HCT116 (cell line): ENCODE results near the gene LDB2. TPM values are rescaled to one million over a fixed set of nuclear protein-coding genes. Genes with fewer than 3 reads are reported as not detected.

Experiments
- ATAC-seq: fragments of 200-7000 bp; cut with Tn5 transposase; 2 replicates; pipeline ENCODE4 v1.9.1; 2020; ENCODE audit warnings: mild to moderate bottlenecking, moderate library complexity
- BruUV-seq: library from RNA; stranded (reverse); fragments of 400-500 nt; replicated peaks from 2 replicates; lab custom pipeline; 2021; lab: Mats Ljungman, UMichigan
- CTCF ChIA-PET: fragments of 300-600 bp; sonication (Branson Sonifier 250); formaldehyde crosslinking; loops from one replicate; lab custom pipeline; 2021; ENCODE audit warnings: antibody characterized with exemption; lab: Charles Lee
- POLR2A ChIA-PET: fragments of 300-600, 350-600 bp; sonication (Branson Sonifier 250); formaldehyde crosslinking; loops from one replicate; lab custom pipeline; 2021; ENCODE audit warnings: antibody characterized with exemption; lab: Charles Lee
- RAD21 ChIA-PET, 2 experiments: fragments of 300-600 bp; sonication (Branson Sonifier 250); formaldehyde crosslinking; loops; one replicate each; lab custom pipeline; 2023; ENCODE audit warnings: low total read pairs in 2 of 2; ENCODE audit not compliant: uncharacterized antibody in 2 of 2, unreplicated experiment in 2 of 2, low non-redundant PET in 1 of 2; lab: Charles Lee
- DNase-seq: peaks from one replicate; pipeline ENCODE4 v3.0.0-alpha.2; 2010; ENCODE audit warnings: low read depth, low spot score
- H2AFZ ChIP-seq: fragments of 200-600 bp; shearing (Covaris generic), sonication (generic); 2 replicates; pipeline ENCODE4 v1.6.1; 2017; ENCODE audit warnings: low read depth, mixed run types, mixed read lengths, antibody characterized with exemption, low read length; ENCODE audit not compliant: poor library complexity, severe bottlenecking
- H3K27ac ChIP-seq: 2 replicates; pipeline ENCODE4 v1.5.1; 2012; ENCODE audit warnings: low read depth, low read length
- H3K27me3 ChIP-seq: fragments of 200-600 bp; sonication (generic); 2 replicates; pipeline ENCODE4 v1.6.1; 2016; ENCODE audit warnings: mixed run types, low read length, mixed read lengths; ENCODE audit not compliant: insufficient read depth
- H3K36me3 ChIP-seq, 2 experiments: fragments of 200-500 bp in 1 of 2; fragments of 200-600 bp in 1 of 2; sonication (Bioruptor generic) in 1 of 2; sonication (generic) in 1 of 2; 2 replicates each; pipeline versions ENCODE4 v1.5.1 to v1.6.1; 2014 to 2016; ENCODE audit warnings: low read length in 2 of 2, inconsistent platforms in 1 of 2, mixed read lengths in 1 of 2, mixed run types in 1 of 2; ENCODE audit not compliant: insufficient read depth in 2 of 2, control insufficient read depth in 1 of 2
- H3K4me1 ChIP-seq, 2 experiments: fragments of 200-600 bp in 1 of 2; sonication (generic) in 1 of 2; 2 replicates each; pipeline versions ENCODE4 v1.5.1 to v1.6.1; 2012 to 2017; ENCODE audit warnings: low read length in 2 of 2, inconsistent platforms in 1 of 2, mild to moderate bottlenecking in 1 of 2, mixed read lengths in 1 of 2, mixed run types in 1 of 2, moderate library complexity in 1 of 2; ENCODE audit not compliant: insufficient read depth in 2 of 2, control insufficient read depth in 1 of 2
- H3K4me2 ChIP-seq: fragments of 200-600 bp; sonication (generic); 2 replicates; pipeline ENCODE4 v1.6.1; 2017; ENCODE audit warnings: mixed run types, low read length, mixed read lengths
- H3K4me3 ChIP-seq, 2 experiments: fragments of 200-600 bp in 1 of 2; sonication (generic) in 1 of 2; replicated peaks in 1 of 2; 2 replicates each; pipeline ENCODE4 v1.5.1; 2011 to 2016; ENCODE audit warnings: low read length in 2 of 2, control low read depth in 1 of 2, low read depth in 1 of 2, mild to moderate bottlenecking in 1 of 2, mixed read lengths in 1 of 2, mixed run types in 1 of 2
- H3K79me2 ChIP-seq: fragments of 200-600 bp; sonication (generic); 2 replicates; pipeline ENCODE4 v1.6.1; 2017; ENCODE audit warnings: mild to moderate bottlenecking, mixed run types, low read length, moderate library complexity, mixed read lengths; ENCODE audit not compliant: insufficient read depth
- H3K9ac ChIP-seq: fragments of 200-600 bp; sonication (generic); 2 replicates; pipeline ENCODE4 v1.6.1; 2016; ENCODE audit warnings: low read length, mixed read lengths
- H3K9me2 ChIP-seq: fragments of 200-600 bp; sonication (generic), shearing (Covaris generic); 2 replicates; pipeline ENCODE4 v1.6.1; 2017; ENCODE audit warnings: mixed run types, mild to moderate bottlenecking, moderate library complexity; ENCODE audit not compliant: insufficient read depth
- H3K9me3 ChIP-seq, 2 experiments: fragments of 200-500 bp in 1 of 2; fragments of 200-600 bp in 1 of 2; sonication (Bioruptor generic) in 1 of 2; sonication (generic) in 1 of 2; 2 replicates each; pipeline ENCODE4 v1.6.1; 2014 to 2017; ENCODE audit warnings: low read length in 2 of 2, mixed read lengths in 2 of 2, inconsistent platforms in 1 of 2, low read depth in 1 of 2, mild to moderate bottlenecking in 1 of 2, mixed run types in 1 of 2, moderate library complexity in 1 of 2; ENCODE audit not compliant: control insufficient read depth in 1 of 2, insufficient read depth in 1 of 2
- H4K20me1 ChIP-seq: fragments of 200-600 bp; sonication (generic), shearing (Covaris generic); 2 replicates; pipeline ENCODE4 v1.6.1; 2017; ENCODE audit warnings: mixed run types, mild to moderate bottlenecking, moderate library complexity; ENCODE audit not compliant: insufficient read depth
- ATF3 ChIP-seq: IDR thresholded peaks from 2 replicates; pipeline ENCODE4 v1.6.1; 2012
- CBX3 ChIP-seq: IDR thresholded peaks from 2 replicates; pipeline ENCODE4 v1.6.1; 2012; ENCODE audit warnings: low read depth
- CEBPB ChIP-seq: IDR thresholded peaks from 2 replicates; pipeline ENCODE4 v1.6.1; 2012; ENCODE audit warnings: low read depth
- EGR1 ChIP-seq: IDR thresholded peaks from 2 replicates; pipeline ENCODE4 v1.6.1; 2012; ENCODE audit warnings: low read depth
- ELF1 ChIP-seq: IDR thresholded peaks from 2 replicates; pipeline ENCODE4 v1.6.1; 2012; ENCODE audit warnings: low read depth, borderline replicate concordance
- JUND ChIP-seq: IDR thresholded peaks from 2 replicates; pipeline ENCODE4 v1.6.1; 2012
- ZBTB33 ChIP-seq: IDR thresholded peaks from 2 replicates; pipeline ENCODE4 v1.6.1; 2011; ENCODE audit warnings: mild to moderate bottlenecking, low read length, moderate library complexity; ENCODE audit not compliant: insufficient replicate concordance; ENCODE audit errors: extremely low read depth
- ZFX ChIP-seq: fragments of 450-650 bp; IDR thresholded peaks from 2 replicates; pipeline ENCODE4 v1.6.1; 2017
- intact Hi-C: fragments of 100-400 bp; cut with micrococcal nuclease; formaldehyde crosslinking; loops from 2 replicates; pipeline ENCODE4 v1.10.0; 2022
- total RNA-seq: library from RNA; stranded (reverse); gene quantifications from one replicate; pipeline ENCODE4 v1.2.1, GENCODE V29; 2021; ENCODE audit not compliant: unreplicated experiment

LDB2 gene
- total RNA-seq, 1 experiment from 2014 or later = 0.12 TPM

GRCh38 chr4:16843831-16844508, 54.5 kb downstream of the LDB2 start:
- Histone ChIP-seq H3K9ac (no peak overlapping the region), H3K79me2 (no peaks in the 10 kb centered on the region), H3K4me1 (no peaks in the 10 kb centered on the region; a peak in 1 of 4 replicates), H3K4me2 (no peak overlapping the region), H3K36me3 (no peaks in the 10 kb centered on the region), H2AFZ (no peak overlapping the region), H3K27ac (no peak overlapping the region), H3K4me3 (no peak overlapping the region), H3K27me3 (no peaks in the 10 kb centered on the region), H3K9me2 (no peaks in the 10 kb centered on the region), H4K20me1 (no peaks in the 10 kb centered on the region), H3K9me3 (no peaks in the 10 kb centered on the region)
- ATAC-seq (no peak), DNase-seq (no peak)
- ChIA-PET CTCF (no interaction called here), RAD21 (no interaction called here), POLR2A (interaction anchor here (0.6 kb wide), 1 partner anchor 760 kb away, joined by 3 read pairs; the partner anchor contains the start of gene PROM1)
- TF ChIP-seq ZBTB33 (no peak), EGR1 (no peak), CEBPB (no peak), ZFX (no peak), ATF3 (no peak), CBX3 (no peak), ELF1 (no peak), JUND (no peak)
- intact Hi-C loops = no loop called here
- no TSS peak for BruUV-seq
